HG03571 (cell line): Measurements from ENCODE around the gene FNIP1.
"Not testable (repeated sequence)": the region's sequence is repeated elsewhere in the genome, so short reads cannot be mapped to it uniquely, and the experiment has no call there.

Experiments used
- ATAC-seq: cut with Tn5 transposase; IDR thresholded peaks from one replicate; pipeline ENCODE4 v1.9.1; 2021; ENCODE audit not compliant: unreplicated experiment

The FNIP1 gene

DNA sequence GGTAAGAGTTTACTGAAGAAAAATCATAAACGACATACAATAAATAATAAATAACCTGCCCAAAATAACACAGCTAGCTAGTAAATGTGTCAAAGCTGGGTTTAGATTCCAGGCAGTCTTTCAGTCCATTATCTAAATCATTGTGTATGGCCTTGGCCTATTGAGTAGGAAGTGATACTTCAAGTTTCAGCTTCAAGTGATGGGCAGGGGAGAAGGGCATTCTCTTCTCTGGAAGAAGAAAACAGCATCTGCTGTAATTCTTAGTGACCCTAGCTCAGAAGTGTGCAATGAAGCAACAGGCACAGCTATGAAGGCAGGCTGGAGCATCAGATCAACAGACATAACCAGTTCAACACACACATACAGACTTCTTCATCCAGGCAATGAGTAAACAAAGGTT is 42.5 kb downstream of the FNIP1 start:
- ATAC-seq: no peak

- no peak for ATAC-seq
Measured at GRCh38 chr5:131751506-131751905, 45.3 kb downstream of the FNIP1 start.

DNA sequence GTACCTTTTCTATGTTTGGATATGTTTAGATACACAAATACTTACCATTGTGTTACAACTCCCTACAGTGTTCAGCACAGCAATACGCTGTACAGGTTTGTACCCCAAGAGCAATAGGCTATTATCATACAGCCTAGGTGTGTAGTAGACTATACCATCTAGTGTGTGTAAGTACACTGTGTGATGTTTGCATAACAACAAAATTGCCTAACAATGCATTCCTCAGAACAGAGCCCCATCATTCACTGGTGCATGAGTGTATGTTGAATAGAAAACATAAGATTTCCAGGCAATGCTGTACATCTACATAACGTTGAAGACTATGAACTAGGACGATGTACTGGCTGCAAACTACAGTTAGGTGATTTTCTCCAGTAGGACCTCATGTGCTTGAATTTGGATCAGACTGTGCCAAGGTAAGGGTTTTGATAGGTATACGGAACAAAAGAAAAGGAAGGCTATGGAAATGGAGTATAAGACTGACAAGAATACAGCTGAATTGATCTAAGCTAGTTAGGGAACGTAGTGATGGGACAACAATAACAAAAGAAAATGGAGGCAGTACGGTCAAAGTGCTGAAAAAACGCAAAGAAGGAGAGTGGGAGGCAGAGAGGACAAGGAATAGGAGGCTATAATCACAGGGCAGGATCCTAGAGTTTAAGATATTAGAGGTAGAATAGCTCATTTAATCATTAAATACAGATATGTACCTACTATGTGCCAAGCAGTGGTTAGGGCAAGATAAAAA is 46.9 kb downstream of the FNIP1 start:
- ATAC-seq: no peak

DNA sequence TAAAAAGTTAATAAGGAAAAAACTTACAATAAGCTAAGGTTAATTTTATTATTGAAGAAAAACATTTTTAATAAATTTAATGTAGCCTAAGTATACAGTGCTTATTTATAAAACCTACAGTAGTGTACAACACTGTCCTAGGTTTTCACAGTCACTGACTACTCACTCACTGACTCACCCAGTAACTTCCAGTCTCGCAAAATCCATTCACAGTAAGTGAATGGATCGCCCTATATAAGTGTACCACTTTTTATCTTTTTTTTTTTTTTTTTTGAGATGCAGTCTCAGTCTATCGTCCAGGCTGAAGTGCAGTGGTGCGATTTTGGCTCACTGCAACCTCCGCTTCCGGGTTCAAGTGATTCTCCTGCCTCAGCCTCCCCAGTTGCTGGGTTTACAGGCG is 47.7 kb downstream of the FNIP1 start:
- no peak for ATAC-seq

DNA sequence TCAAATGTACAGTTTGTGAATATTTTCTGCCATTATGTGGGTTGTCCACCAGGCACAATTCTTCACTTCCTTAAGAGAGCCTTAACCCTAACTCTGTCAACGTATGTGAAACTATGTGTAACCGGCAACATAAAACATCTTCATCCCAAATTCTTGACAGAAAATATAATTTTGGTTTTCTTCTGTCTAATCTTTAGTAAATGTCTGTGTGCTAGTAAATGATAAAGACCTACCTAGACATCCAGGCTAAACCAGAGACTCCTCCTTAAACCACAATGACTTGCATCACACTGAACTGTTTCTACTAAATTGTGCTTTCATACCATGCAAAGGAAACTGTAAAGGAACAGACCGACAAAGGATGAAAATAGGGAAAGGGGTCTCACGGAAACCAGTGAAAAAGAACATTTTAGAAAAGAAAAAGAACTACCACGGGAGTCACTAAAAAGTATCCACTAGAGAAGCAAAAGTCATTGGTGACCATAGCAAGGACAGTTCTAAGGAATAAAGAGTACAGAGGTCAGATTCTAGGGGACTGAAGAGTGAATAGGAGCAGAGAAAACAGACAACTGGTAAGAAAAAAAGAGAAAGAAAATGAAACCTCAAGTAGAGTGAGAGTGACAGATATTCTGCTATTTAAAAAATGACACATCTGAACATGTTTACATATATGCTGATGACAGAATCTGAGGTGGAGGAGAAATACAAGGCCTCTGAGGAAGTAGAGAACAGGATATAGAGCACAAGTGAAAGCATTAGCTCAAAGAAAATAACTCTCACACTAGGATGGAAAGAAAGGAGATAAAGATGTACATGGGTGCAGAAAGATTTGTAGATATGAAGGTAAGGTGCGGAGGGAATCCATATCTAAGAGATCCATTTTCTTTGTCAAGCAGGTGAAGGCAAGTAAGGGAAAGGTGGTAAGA is 49.4 kb downstream of the FNIP1 start:
- ATAC-seq: peak; percentile 65

GRCh38 chr5:131746423-131746822 is 50.4 kb downstream of the FNIP1 start:
- ATAC-seq: no peak

DNA sequence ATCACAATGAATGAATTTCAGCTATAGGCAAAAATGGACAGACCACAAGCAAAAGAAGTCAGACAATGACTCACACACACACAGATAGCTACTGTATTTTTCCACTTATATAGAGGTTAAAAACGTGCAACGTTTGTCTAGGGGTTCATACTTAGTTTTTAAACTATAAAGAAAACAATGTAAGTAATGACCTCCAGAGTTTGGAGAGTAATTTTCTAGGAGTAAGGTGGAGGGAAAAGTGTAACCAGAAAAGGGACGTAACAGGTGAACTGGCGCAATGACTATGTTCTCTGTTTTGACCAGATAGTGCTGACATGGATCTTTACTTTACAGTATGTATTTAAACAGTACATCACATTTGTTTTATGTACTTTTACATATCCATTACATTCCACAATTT is 51.1 kb downstream of the FNIP1 start:
- no peak for ATAC-seq

- no peak for ATAC-seq
Measured at GRCh38 chr5:131745155-131745554, 51.7 kb downstream of the FNIP1 start.

DNA sequence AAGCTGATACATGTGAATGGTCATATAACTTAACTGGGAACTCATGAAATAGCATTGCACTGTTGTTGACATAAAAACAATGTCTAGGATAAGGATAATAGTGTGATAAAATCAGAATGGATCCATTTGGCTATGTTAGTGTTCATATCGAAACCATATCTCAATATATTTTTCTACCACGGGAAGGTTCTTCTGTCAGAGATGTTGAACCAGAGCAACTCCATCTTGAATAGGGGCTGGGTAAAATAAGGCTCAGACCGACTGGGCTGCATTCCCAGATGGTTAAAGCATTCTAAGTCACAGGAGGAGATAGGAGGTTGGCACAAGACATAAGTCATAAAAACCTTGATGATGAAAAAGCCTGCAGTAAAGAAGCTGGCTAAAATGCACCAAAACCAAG is 56.3 kb downstream of the FNIP1 start:
- no peak for ATAC-seq

- no peak for ATAC-seq
Measured at GRCh38 chr5:131735393-131735792, 61.4 kb downstream of the FNIP1 start.

GRCh38 chr5:131734939-131735338 is 61.9 kb downstream of the FNIP1 start:
- not testable (repeated sequence) for ATAC-seq

GRCh38 chr5:131729292-131729691 is 67.5 kb downstream of the FNIP1 start:
- not testable (repeated sequence) for ATAC-seq

- not testable (repeated sequence) for ATAC-seq
Measured at GRCh38 chr5:131724089-131724488, 72.7 kb downstream of the FNIP1 start.

DNA sequence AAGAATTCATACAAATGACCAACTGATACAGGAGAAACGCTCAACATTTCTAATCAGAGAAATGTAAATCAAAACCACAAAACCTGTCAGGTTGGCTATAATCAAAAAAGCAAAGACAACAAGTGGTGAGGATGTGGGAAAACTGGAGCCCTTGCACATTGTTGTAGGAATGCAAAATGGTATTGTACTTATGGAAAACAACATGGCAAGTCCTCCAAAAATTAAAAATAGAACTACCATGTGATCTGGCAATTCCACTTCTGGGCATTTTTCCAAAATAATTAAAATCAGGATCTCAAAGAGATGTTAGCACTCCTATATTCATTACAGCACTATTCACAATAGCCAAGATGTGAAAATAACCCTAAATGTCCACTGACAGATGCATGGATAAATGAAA is 76.1 kb downstream of the FNIP1 start:
- no peak for ATAC-seq

DNA sequence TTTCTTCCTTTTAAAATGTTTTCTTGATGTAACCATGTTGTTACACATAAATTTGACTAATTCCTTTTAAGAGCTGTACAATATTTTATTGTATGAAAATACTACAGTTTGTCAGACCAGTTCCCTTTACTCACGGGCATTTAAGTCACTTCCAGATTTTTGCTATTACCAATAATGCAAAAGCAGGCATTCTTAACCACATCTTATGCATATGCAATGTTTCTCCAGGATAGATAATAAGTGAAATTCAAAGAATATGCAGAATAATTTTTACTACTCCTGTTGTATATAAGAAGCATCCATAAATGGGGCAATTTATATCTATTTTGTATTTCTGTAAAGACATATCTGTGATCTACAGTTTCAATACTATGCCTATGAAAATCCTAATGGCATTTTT is 77.3 kb downstream of the FNIP1 start:
- ATAC-seq: no peak

GRCh38 chr5:131718487-131719014 is 78.3 kb downstream of the FNIP1 start:
- ATAC-seq: no peak

DNA sequence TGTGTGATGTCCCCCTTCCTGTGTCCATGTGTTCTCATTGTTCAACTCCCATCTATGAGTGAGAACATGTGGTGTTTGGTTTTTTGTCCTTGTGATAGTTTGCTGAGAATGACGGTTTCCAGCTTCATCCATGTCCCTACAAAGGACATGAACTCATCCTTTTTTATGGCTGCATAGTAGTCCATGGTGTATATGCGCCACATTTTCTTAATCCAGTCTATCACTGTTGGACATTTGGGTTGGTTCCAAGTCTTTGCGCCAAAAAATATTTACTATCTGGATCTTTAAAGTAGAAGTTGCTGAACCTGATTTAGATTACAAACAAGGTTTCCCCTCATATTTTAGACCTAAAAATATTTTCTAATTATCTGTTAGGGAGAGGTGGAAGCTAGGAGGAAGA is 79.7 kb downstream of the FNIP1 start:
- ATAC-seq: not testable (repeated sequence)

GRCh38 chr5:131716650-131717049 is 80.2 kb downstream of the FNIP1 start:
- ATAC-seq: no peak

GRCh38 chr5:131710391-131710790 is 86.4 kb downstream of the FNIP1 start:
- no peak for ATAC-seq

DNA sequence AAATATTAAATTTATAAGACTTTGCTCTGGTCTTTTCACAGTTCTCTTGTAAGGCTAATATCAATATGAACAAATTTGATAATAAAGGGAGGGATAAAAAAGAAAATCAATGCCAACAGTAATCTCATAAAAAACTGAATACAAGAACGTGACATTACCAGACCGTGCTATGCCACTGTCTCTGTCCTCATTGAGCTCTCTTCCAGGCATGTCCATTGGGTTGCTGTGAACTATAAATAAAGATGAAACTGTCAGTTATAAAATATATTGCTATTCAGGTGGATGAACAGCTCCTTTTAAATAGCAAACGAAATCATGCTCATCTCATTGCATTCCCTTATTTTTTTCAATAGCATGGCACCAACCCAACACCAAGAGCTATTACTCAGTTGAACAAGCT is 87.8 kb downstream of the FNIP1 start:
- no peak for ATAC-seq

DNA sequence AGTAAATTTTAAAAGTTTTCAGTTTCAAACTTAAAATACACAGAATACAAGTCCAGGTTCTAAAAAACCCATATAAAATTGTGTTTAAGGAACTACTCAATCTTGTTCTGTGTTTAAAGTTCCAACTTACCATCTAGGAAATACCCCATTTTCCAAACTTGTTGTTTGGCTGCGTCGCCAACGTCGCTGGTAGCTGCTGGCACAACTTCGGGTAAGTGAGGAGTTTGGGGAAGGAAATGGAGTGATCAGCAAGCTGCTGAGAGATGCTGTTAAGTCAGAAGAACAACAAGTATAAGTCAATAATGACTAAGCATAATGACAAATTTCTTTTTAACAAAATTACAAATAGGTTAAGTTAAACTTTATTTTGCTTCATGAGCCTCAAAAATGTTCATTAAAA is 90.5 kb downstream of the FNIP1 start:
- ATAC-seq: no peak

- no peak for ATAC-seq
Measured at GRCh38 chr5:131694926-131695325, 101.9 kb downstream of the FNIP1 start.
